GM19035 (cell line): Measurements from ENCODE around the gene NOS1AP.

Experiments
- ATAC-seq: cut with Tn5 transposase; IDR thresholded peaks from one replicate; pipeline ENCODE4 v1.9.1; 2021; ENCODE audit not compliant: unreplicated experiment

Gene NOS1AP

DNA sequence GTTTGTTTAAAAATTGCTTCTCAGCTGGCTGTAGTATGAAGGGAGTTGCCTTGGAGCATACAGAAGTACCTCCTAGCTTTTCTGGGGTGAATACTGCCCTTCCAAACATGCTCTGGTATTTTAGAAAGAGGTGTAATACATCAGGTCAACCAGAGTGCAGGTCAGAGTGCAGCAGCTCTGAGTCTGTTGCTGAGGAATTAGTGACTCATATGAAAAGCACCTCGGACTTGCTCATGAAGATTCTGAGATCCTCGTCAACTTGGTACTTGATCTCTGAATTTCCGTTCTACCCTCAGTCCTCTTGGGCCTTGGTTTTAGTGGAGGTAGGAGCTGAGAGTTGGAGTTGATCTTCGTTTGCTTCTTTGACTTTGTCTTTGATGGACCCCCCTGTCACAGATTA, 67.3 kb downstream of the NOS1AP start:
- ATAC-seq = no peak

DNA sequence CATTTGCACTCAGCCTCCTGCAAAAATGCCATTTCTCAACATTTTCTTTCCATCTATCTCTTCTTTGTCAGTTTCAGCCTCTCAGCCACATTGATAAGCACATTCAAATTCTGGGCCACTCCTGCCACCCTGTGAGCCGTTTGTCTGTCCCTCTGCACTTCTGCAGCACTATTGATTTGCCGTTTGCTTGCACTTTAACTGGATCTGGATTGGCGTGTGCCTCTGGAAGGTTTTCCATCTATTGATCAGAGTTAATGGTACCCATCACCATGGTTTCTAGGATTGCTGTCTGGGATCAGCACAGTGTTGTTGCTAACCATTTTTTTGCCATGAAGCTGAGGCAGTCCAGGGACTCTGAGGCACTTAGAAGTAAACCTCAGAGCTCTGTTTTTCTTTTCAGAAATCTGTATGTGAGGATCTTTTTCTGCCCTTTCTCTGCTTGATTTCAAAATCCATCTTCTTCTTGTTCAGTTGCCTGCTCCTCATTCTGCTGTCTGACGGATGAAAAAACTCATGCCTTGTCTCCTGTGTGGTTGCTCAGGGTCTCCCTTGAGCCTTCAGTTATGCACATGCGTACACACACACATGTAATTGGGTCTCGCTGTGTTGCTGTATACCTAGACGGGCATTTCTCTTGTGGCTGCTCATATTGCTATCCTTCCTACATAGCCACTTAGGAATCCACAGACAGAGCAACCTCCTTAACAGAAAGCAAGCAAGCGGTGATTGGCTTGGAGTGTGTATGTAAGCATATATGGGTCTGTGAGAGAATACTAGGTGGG, 67.9 kb downstream of the NOS1AP start:
- no peak for ATAC-seq

DNA sequence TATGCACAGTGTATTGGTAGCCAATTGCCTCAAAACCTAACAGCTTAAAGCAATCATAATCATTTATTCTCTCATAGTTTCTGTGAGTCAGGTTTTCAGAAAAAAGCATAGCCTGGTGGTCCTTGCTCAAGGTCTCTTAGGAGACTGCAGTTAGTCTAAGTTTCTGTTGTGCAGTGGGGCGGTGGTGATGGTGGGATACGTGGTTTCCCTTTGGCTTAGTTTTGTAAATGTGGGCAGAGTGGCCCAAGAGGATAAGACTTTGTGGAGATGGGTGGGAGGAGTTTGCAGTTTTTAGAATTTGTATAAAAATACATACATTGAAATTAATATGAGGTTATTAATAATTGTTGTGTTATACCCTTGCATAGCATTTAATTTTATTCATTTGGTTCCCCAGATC, 68.6 kb downstream of the NOS1AP start:
- no peak for ATAC-seq

DNA sequence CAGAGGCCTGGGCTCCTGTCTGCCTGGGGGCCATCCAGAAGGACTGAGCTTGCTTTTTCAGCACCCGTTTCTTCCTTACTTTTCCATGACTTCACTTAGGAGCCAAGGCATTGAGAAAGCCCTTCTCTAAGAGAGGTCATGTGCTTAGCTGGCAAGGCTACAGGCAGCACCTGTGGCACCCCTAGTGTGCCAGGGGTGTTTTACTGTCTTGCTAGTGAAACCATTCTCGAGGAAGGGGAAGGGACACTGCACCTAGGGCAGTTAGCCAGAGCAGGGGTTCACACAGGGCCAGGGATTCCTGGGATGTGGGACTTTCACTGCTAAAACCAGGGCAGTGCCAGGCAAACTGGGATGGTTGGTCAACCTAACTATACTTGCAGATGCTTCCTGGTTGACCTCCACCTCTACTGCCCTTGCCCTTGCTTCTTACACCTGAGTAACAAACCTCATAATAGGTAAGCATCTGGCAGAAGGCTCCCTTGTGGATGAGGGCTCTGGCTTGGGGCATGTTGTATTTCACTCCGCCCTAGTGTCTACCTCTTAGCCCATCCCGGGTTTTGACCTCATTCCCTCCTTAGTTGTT, 69.2 kb downstream of the NOS1AP start:
- no peak for ATAC-seq

DNA sequence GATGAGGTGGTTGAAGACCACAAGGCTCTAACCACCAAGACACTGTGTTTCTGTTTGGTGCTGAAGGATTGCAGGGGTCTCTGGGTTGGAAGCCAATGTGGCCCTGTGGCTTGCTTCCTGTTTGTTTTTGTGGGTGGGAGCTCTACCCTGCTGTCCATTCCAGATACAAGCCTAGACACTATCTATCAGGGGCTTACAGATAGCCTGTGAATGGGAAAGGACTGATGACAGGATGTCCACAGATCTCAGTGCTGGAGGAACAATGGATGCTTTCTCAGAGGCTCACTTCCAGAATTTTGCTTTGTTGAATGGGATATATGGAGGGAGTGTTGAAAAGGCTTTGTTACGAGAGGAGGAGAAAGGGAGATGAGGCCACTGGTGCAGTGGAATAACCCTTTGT, 69.7 kb downstream of the NOS1AP start:
- ATAC-seq = no peak

DNA sequence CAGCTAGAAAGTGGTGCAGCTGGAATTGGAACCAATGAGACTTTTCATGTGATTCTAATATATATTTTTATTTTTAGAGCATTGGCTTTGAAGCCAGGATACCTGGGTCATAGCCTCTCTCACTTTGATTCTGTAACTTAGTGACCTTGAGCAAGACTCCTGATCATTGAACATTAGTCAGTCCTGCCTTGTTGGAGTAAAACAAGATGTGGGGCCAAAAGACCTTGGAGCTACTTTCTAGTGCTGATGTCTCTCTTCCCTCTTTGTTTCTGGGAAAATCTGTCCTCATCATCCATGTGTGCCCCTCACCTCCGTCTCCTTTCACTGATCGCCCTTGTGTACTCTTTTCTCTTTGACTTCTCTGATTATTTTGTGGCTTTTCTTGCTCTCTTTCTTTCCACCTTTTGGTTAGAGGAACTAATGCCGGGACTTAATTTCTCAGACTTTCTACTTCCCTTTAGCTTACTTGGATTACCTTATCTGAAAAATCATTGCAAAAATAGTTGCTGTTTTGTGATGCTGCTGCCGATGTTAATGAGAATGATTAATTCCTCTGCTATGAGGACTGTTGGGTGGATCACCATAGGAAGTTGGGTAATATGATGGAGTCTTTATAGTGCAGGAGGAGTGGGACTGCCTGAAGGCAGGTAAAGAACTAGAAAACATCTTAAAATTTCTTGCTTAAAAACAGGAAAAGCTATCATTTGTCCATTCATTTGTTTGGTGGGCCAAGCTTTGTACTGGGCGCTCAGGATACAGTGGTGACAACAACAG, 72.0 kb downstream of the NOS1AP start:
- ATAC-seq = no peak

DNA sequence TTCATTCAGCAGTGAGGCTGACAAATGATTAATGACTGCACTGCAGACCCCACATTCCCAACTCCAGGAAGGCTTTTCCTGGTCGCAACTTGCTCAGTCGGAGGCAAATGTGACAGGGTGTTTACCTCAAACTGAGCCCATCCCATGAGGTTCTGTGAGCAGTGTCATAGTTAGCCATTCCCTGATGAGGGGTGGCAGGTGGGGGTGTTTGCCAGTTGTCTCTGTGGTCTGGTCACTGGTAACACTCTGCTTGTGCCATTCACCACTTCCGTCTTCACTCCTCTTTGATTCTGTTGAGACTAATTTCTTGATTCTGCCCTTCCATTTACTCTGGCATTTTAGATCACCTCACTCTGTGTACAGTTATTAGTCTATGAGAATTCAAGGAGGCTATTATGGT, 73.5 kb downstream of the NOS1AP start:
- no peak for ATAC-seq

DNA sequence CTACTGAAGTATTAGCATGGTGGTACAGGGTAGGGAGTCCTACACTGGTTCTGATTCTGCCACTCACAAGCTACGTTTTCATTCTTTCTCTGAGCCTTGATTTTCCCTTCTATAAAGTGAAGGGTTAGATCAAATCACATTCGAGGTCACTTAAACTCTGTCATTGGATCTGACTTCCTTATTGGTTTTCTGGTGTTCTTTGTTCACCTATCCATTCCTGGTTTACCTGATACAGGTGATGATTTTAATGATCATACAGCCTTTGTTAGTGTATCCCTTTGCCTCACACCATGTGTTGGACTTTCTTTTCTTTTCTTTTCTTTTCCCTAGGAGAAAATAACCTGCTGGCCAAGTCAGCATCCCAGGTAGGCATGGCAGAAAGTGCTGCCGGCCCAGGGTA, 74.8 kb downstream of the NOS1AP start:
- no peak for ATAC-seq

DNA sequence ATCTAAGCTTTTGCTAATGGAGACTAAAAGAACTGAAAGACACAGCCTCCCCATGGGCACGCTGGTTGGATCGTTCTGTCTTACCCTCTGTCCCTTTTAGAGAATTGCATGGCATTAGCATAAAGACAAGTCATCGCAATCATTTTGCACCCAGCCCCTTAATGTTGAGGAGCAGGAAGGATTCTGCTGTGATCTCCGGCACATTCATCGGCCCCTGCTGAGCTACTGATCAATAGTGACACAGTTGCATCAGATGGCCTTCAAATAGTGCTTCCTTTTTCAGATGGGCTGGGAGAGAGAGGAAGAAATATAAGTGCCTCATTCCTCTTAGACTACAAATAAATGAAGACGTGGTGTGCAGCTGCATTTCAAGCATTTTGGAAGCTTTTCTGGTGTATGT, 75.4 kb downstream of the NOS1AP start:
- ATAC-seq = no peak

DNA sequence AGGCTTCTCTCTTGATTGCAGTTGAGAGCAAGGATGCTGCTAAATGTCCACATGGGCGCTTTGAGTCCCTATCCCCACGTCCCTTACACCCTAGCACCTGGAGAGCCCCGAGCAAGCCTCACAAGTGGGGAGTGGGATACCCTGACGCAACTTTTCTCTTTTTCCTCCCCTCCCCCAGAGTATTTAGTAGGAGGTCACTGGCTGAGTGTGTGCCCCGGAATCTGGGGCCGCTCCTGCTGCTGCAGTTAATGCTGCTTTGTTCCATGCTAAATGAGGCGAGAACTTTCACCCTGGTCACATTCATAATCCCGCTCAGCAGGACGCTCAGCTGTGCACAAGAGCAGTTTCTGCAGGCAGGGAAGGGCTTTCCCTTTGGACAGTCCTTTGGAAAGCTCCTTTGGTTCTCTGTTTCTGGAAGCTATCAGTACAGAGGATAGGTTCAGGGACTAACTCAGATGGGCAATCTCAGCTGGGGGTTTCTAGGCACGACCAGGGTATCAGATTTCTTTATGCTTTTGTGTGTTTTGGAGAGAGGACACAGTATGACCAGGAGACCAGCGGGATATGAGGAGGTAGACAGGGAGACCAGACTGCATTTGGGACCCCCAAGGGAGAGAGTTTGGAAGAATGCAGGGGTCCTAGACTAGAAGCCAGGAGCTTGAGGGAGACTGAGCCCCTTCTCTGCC, 75.9 kb downstream of the NOS1AP start:
- no peak for ATAC-seq

DNA sequence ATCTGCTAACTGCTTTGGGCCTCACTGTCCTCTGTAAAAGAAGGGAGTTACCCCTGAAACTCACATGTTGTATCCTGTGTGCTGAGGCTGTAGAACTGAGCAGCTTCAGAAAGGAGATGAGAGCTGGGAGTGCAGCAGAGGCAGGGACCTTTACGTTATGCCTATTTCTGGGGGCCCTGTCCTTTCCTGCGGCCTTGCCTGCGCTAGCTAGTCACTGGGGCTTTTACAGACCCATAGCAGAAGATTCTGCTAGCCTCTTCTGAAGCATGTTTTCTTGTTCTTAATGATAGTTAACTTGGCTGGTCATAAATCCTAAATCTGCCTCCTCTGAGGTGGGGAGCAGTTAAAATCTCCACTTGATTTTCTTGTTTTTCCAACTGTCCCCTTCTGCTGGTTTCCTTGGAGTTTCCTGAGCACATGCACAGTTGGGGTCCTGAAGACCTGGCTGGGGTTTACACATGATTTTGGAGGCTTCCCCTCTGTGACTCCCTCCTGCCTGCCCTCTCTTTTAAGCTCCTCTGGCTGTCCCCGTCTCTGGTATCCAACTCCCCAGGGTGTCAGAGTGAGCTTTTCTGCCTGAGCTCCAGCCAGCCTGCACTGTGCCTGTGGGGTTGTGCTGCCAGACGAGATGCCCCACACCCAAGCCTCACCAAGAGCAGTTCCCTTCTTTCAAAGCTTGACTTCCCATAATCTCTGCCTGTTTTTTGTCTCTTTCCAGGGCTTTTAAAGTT, 76.6 kb downstream of the NOS1AP start:
- no peak for ATAC-seq

DNA sequence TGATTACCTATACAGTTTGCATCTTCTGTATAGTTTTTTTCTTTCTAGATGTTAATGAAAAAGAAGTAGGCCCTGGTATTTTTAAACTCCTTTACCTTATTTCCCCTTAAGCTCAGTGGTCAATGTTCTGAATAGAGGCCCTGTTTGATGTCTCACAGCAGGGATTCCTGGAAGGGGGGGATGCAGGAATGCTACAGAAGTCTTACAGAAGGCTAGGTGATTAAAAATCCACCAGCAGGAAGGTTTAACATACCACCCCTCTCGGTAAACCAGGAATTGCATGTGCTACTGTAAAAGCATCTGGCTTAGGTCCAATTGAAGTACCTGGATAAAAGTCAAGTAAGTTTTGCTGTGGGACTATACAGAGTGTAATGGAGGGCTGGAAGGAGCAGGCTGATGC, 78.3 kb downstream of the NOS1AP start:
- ATAC-seq = no peak

DNA sequence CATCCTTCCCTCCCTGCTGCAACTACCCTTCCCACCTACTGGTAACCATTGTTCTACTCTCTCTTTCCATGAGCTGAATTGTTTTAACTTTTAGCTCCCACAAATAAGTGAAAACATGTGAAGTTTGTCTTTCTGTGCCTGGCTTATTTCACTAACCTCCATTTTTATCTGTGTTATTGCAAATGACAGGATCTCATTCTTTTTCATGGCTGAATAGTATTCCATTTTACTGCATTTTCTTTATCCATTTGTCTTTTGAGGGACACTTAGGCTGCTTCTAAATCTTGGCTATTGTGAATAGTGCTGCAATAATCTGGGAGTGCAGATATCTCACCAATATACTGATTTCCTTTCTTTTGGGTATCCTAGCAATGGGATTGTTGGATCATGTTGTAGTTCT, 80.6 kb downstream of the NOS1AP start:
- no peak for ATAC-seq

DNA sequence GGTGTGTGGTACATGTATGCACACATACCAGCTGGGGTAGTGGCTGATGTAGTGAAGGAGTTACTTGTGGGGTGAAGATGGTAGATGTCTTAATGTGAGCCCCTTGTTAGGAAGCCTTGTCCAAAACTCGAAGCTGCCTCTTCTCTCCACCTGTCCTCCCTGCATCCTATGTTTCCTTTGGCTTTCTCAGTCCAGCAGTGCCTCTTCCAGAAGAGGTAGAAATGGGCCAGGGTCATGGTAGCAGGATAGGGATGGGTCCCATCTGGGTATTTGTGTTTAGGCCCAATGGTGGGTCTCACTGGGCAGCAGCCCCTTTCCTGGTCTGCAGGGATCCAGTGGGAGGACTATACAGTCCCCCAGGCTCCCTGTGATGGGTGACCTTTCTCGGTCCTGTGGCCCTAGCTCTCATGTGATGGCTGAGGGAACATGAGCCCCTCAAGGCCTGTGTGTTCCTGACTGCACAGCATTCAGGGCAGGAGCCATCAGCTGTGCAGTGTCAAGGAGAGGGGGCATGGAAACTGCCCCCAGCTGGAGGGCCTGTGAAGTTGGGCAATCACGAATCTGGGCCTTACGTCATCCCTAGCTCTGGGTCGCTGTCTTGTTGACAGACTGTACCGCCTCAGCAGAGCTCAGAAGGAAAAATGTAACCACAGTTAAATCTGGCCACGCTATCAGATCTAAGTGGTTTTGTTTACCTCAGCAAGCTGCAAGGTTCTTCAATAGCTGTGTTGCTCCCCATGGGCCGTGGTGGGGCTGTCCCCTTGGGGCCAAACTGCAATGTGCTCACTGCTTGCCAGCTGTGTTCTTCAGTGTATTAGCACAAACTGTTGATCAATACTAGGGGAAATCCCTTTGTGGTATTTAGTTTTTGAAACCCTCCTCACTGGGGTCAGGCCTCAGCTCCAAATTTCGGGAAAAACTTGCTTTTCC, 82.7 kb downstream of the NOS1AP start:
- peak; percentile 89 for ATAC-seq

DNA sequence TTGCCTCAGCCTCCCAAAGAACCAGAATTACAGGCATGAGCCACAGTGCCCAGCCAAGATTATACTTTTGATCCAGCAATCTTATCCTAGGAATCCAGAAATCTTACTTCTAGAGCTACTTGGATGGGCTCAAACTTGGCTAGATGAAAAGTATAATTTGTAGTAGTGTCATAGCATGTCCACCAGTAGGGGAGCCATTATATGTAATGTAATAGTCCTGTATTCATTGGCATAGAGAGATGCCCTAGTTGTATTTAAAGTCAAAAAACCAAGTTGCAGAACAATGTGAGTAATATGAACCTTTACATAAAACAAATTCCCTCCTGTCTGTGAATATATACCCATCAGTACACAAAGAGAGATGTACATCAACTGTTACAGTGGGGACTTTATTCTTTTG, 83.9 kb downstream of the NOS1AP start:
- no peak for ATAC-seq

DNA sequence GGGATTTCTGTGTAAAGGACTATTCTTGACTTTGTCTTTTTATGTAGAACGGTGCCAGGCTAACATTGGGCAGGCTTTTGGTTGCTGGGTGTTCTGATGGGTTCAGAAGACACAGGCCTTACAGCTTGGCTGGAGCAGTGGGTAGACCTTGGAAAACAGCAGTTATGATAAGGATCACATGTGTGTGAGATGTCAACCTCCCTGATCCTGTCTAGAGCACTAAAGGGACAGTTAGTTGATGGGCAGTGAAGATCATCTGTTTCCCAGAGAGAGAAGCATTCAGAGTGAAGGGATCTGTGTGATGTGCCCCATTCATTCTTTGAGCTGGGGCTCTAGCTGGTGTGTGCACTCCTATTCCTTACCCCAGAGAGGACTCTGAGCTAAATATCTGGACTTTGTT, 88.0 kb downstream of the NOS1AP start:
- ATAC-seq = no peak

DNA sequence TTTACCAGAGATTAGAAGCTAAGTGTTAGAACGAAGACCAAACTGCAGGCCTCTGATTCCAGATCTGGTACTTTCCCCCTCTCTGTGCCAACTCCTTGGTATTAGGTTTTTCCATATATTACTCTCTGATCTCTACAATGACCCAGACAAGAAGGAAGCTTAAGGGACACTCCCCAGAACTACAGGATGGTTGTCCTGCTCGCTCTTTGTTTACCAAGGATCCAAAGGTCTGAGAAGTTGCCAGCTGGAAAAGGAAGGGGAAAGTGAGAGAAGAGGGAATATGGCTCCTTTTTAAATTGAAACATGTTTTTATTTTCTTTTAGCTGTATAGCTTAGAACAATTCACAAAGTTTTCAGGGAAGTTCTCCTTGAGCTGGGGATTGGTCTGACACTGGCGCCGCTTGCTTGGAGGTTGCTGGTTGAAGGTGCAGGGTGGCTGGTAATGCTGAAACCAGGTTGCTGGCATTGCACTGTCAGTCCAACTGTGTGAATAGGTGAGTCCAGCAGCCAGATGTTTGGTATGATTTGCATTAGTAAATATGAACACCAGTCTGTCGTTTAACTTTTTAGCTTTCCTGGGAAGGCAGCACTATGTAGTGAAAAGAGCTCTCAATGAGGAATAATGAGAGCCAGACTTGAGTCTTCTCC, 89.3 kb downstream of the NOS1AP start:
- ATAC-seq = no peak

DNA sequence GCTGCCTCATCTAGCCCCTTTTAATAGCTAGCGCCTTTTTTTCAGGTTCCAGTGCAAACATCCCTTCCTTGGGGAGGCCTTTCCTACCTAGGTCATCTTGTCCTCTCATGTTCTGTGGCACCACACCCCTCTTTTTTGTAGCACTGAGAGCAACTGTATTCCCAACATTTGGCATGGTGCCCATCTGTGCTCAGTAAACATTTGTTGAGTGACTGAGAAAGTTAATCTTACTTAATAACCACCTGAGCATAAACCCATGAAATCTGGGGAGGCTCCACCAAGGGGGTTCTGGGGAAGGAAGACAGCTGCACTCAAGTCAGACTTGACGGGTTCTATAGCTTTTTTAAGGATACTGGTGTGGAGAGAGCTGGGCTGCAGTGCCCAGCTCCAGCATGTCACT, 90.0 kb downstream of the NOS1AP start:
- no peak for ATAC-seq

DNA sequence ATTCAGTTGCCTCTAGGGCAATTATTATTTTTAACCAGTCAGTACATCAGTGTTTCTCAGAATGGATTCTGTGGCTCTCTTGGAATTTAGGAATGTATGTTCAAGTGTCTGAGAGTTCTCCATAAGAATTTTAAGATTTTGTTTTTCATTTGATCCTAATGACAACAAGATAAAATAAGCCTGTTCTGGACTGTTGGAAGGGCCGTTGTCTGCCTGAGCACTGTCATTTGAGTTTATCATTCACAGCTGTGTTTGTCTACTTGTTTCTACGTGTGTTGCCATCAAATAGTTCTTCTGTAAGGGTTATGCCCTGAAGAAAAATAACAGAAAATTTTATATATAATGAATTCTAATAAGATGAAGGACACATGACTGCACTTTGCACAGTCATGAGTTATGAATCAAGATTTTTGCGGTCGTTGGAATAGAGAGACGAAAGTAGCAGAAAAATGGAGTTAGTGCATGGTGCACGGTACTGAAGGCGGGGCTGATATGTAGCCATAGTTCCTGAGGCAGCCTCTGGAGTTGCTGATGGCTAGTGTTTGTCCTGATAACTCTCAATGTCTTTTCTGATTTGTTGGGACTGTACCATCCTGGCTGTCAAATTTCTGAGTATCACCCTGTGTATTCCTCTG, 92.5 kb downstream of the NOS1AP start:
- ATAC-seq = no peak
